ENCODE results near the gene CWC22. TPM values are rescaled to one million over a fixed set of nuclear protein-coding genes. Genes with fewer than 3 reads are reported as not detected.

Gene CWC22
- total and polyA plus RNA-seq, 2 of the 8 experiments (the other 6 are each of a cell fraction or from before 2014, with no cell fraction given): 3.7 to 34.0 TPM

- H4K5ac ChIP-seq (ENCODE audit: insufficient read length, low read depth, low read length): no peak overlapping the region
- H3K4me3 ChIP-seq (ENCODE audit: extremely low read depth in 1 of 4, insufficient read depth in 2 of 4, low read depth in 3 of 4, low read length in 4 of 4): no peak overlapping the region
- H3K79me2 ChIP-seq (ENCODE audit: control insufficient read depth in 1 of 2, insufficient read depth in 2 of 2, low read length in 2 of 2): peaks cover 4 to 71% of the 10 kb centered on the region in 2 experiments; a peak in 3 of 4 replicates
- H3K9me3 ChIP-seq (ENCODE audit: insufficient read depth in 2 of 2, low read depth in 1 of 2, low read length in 1 of 2): no peaks in the 10 kb centered on the region
- CTCF ChIA-PET (ENCODE audit: partially characterized antibody): interaction anchor here (0.6 to 0.9 kb wide), 2 partner anchors 66 to 73 kb away, joined by 3 to 4 read pairs; no protein-coding TSS in a partner anchor
- H4K91ac ChIP-seq (replicated peaks; ENCODE audit: insufficient read length, low read length): no peak overlapping the region
- no peak overlapping the region for H2AFZ ChIP-seq (ENCODE audit: low read length)
- H2BK20ac ChIP-seq (ENCODE audit: low read length): no peak overlapping the region
- no peak overlapping the region for H3K23ac ChIP-seq (ENCODE audit: insufficient read length)
- H3K27me3 ChIP-seq (replicated peaks in 1 of 4; ENCODE audit: control insufficient read depth in 3 of 4, extremely low read depth in 1 of 4, insufficient read depth in 3 of 4, low read length in 3 of 4): no peaks in the 10 kb centered on the region
- no peak overlapping the region for H3K56ac ChIP-seq (replicated peaks; ENCODE audit: insufficient read length, low read depth, low read length)
- H3K79me1 ChIP-seq (ENCODE audit: low read depth, low read length): 0 out of 2 replicates have a peak, but pooled peaks cover 2% of the 10 kb centered on the region
- 89% methylated on average over 5 of the region's 5 CpGs; no CpG with 5 or more reads in 1 of the 2 experiments for WGBS, 2 experiments (ENCODE audit: extremely low coverage in 1 of 2, insufficient coverage in 1 of 2, insufficient read length in 1 of 2, insufficient replicate concordance in 2 of 2, low coverage in 1 of 2, low lambda C conversion rate in 2 of 2, missing lambda C conversion rate in 1 of 2)
- no peak overlapping the region for H2BK5ac ChIP-seq (ENCODE audit: low read depth, low read length)
- no peak overlapping the region for H3K4ac ChIP-seq (replicated peaks; ENCODE audit: insufficient read length, low read depth, low read length)
- H4K20me1 ChIP-seq (replicated peaks in 1 of 2; ENCODE audit: control insufficient read depth in 1 of 2, insufficient read depth in 2 of 2, low read length in 2 of 2): no peaks in the 10 kb centered on the region
- no peak for DNase-seq (ENCODE audit: low read depth in 1 of 2, low spot score in 2 of 2)
- no peak for FAIRE-seq
- no peak overlapping the region for H2BK120ac ChIP-seq (replicated peaks; ENCODE audit: low read depth, low read length)
- no peak overlapping the region for H3K9ac ChIP-seq (replicated peaks in 1 of 4; ENCODE audit: extremely low read depth in 1 of 4, low read depth in 3 of 4, low read length in 3 of 4)
- no peak overlapping the region for H2AK5ac ChIP-seq (ENCODE audit: low read depth, low read length)
- peaks cover 0 to 7% (median 3%) of the 10 kb centered on the region in 4 experiments; a peak in 3 of 7 replicates for H3K4me1 ChIP-seq (replicated peaks in 1 of 4; ENCODE audit: control insufficient read depth in 3 of 4, insufficient read depth in 4 of 4, low read length in 3 of 4)
- H3K36me3 ChIP-seq (ENCODE audit: control insufficient read depth in 2 of 4, insufficient read depth in 4 of 4, low read length in 3 of 4): no peaks in the 10 kb centered on the region; a peak in 1 of 8 replicates
- H2BK12ac ChIP-seq (ENCODE audit: low read depth, low read length): no peak overlapping the region
- no peak overlapping the region for H3K18ac ChIP-seq (ENCODE audit: extremely low read depth, low read length)
- no peak overlapping the region for H2BK15ac ChIP-seq (ENCODE audit: low read length)
- H3K27ac ChIP-seq (ENCODE audit: low read depth, low read length): no peak overlapping the region
- POLR2A ChIA-PET (ENCODE audit: partially characterized antibody): no interaction called here
- peak overlapping the region; percentile 2 to 78; a peak in 2 of 4 replicates for H3K4me2 ChIP-seq (ENCODE audit: insufficient read depth in 1 of 2, low read depth in 2 of 2, low read length in 2 of 2)
- H3K14ac ChIP-seq (ENCODE audit: insufficient read length): no peak overlapping the region
- TF ChIP-seq TAF1 (IDR thresholded peaks at IDR 0.05; ENCODE audit: low read depth, low read length) (no peak), SRF (IDR thresholded peaks at IDR 0.05; ENCODE audit: low read depth, low read length) (no peak), TAF7 (optimal IDR thresholded peaks at IDR 0.05; ENCODE audit: borderline replicate concordance, low read depth, low read length) (no peak), CBX8 (IDR thresholded peaks at IDR 0.05; ENCODE audit: borderline replicate concordance, low read depth, low read length) (no peak), BRCA1 (IDR thresholded peaks at IDR 0.05; ENCODE audit: low read depth, low read length) (no peak), NRF1 (IDR thresholded peaks at IDR 0.05; ENCODE audit: low read depth, low read length) (no peak), SIRT6 (IDR thresholded peaks at IDR 0.05; ENCODE audit: low read length) (no peak), SIN3A (conservative IDR thresholded peaks at IDR 0.05 in 1 of 2, IDR thresholded peaks at IDR 0.05 in 1 of 2; ENCODE audit: low read depth in 1 of 2, low read length in 2 of 2) (no peak), RAD21 (IDR thresholded peaks at IDR 0.05 in 1 of 2, conservative IDR thresholded peaks at IDR 0.05 in 1 of 2; ENCODE audit: low read depth in 2 of 2, low read length in 2 of 2) (no peak), CHD1 (IDR thresholded peaks at IDR 0.05; ENCODE audit: low read depth, low read length) (no peak), CREB1 (IDR thresholded peaks at IDR 0.05) (no peak), RXRA (IDR thresholded peaks at IDR 0.05; ENCODE audit: insufficient read depth, low read depth, low read length) (no peak), SIX5 (IDR thresholded peaks at IDR 0.05; ENCODE audit: low read depth, low read length) (no peak), CBX5 (IDR thresholded peaks at IDR 0.05; ENCODE audit: low read depth, low read length) (no peak), POLR2AphosphoS5 (IDR thresholded peaks at IDR 0.05; ENCODE audit: low read depth, low read length) (no peak)
- H4K8ac ChIP-seq (ENCODE audit: extremely low read depth, insufficient read depth, low read length): no peak overlapping the region
- no peaks in the 10 kb centered on the region; the same call in none of the 2 replicates for H3K23me2 ChIP-seq (ENCODE audit: low read depth, low read length)
Measured at GRCh38 chr2:180004731-180005130, 2.4 kb downstream of the CWC22 start.

All from H1 (cell line).